ENCODE data around the gene MAML2.
A peak's percentile ranks its signal among the peaks of the same experiment; 100 is the strongest.

Gene MAML2

DNA sequence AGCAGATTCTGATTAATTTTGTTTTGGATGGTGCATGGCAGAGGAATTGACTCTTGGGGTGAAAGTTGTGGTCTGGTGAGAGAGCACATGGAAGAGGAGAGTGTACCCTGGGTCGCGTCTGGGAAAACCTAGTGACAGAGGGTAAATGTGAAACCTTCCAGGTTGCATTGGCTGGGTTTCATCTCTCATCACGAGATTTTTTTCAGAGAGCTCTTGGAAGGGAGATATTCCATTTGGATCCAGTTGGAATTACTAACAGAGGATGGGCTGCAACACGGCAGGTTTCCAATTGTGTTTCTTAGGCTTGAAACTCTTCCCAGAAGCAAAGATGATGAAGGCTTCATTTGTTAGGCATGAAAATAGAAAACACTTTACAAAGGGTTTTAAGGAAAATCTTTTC is 309.4 kb downstream of the MAML2 start:
- Histone ChIP-seq H3K4me3 (ENCODE audit: low read length) (no peak overlapping the region), H3K79me2 (ENCODE audit: low read length) (no peaks in the 10 kb centered on the region), H3F3A (ENCODE audit: insufficient read depth, low read length) (peaks cover 14% of the 10 kb centered on the region), H3K27me3 (replicated peaks; ENCODE audit: insufficient read depth, low read length) (no peaks in the 10 kb centered on the region), H3K4me2 (ENCODE audit: low read depth, low read length) (no peak overlapping the region), H2AFZ (ENCODE audit: low read length) (no peak overlapping the region), H3K9me3 (replicated peaks; ENCODE audit: insufficient read depth, low read length) (no peaks in the 10 kb centered on the region), H3K4me1 (ENCODE audit: low read length) (peaks cover 29% of the 10 kb centered on the region), H3K36me3 (replicated peaks; ENCODE audit: insufficient read depth, low read length) (no peaks in the 10 kb centered on the region), H4K20me1 (ENCODE audit: insufficient read depth, low read length) (no peaks in the 10 kb centered on the region), H3K9ac (ENCODE audit: low read length) (no peak overlapping the region), H3K9me2 (replicated peaks; ENCODE audit: insufficient read depth, low read length) (no peaks in the 10 kb centered on the region), H3K27ac (ENCODE audit: low read length) (no peak overlapping the region)
- DNase-seq: no peak
- TF ChIP-seq, protein P1, sequence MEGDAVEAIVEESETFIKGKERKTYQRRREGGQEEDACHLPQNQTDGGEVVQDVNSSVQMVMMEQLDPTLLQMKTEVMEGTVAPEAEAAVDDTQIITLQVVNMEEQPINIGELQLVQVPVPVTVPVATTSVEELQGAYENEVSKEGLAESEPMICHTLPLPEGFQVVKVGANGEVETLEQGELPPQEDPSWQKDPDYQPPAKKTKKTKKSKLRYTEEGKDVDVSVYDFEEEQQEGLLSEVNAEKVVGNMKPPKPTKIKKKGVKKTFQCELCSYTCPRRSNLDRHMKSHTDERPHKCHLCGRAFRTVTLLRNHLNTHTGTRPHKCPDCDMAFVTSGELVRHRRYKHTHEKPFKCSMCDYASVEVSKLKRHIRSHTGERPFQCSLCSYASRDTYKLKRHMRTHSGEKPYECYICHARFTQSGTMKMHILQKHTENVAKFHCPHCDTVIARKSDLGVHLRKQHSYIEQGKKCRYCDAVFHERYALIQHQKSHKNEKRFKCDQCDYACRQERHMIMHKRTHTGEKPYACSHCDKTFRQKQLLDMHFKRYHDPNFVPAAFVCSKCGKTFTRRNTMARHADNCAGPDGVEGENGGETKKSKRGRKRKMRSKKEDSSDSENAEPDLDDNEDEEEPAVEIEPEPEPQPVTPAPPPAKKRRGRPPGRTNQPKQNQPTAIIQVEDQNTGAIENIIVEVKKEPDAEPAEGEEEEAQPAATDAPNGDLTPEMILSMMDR (IDR thresholded peaks at IDR 0.05; ENCODE audit: low read length): no peak
- TF ChIP-seq EZH2phosphoT487 (IDR thresholded peaks at IDR 0.05; ENCODE audit: low read length): no peak

DNA sequence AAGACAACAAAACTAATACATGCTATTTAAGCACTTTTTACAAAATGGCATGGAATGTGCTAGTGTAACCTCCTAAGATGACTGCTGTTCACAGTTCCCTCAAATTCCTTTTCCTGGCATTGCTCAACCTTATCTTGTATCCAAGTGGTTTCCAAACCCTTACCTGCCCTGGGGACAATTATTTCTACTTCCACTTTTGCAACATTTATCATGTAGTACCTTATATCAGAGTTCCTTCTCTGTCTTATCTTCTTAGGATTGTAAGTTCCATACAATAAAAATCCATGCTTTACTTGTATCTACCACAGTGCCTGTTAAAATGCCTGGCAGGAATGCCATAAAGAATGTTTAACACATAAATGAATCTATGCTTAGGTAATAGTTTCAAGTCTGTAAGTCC is 309.9 kb downstream of the MAML2 start:
- TF ChIP-seq EZH2 (optimal IDR thresholded peaks at IDR 0.05; ENCODE audit: low read depth, low read length) (no peak), EZH2phosphoT487 (IDR thresholded peaks at IDR 0.05; ENCODE audit: low read length) (no peak)
- TF ChIP-seq, protein P1 (IDR thresholded peaks at IDR 0.05; ENCODE audit: low read length): no peak
- Histone ChIP-seq H3F3A (ENCODE audit: insufficient read depth, low read length) (peaks cover 14% of the 10 kb centered on the region), H3K27me3 (replicated peaks; ENCODE audit: insufficient read depth, low read length) (no peaks in the 10 kb centered on the region), H2AFZ (ENCODE audit: low read length) (no peak overlapping the region), H4K20me1 (ENCODE audit: insufficient read depth, low read length) (no peaks in the 10 kb centered on the region), H3K27ac (ENCODE audit: low read length) (no peak overlapping the region), H3K4me1 (ENCODE audit: low read length) (peaks cover 34% of the 10 kb centered on the region), H3K4me2 (ENCODE audit: low read depth, low read length) (peak overlapping the region; percentile 2; the same call in 1 of the 2 replicates), H3K9me3 (replicated peaks; ENCODE audit: insufficient read depth, low read length) (no peaks in the 10 kb centered on the region), H3K36me3 (replicated peaks; ENCODE audit: insufficient read depth, low read length) (no peaks in the 10 kb centered on the region), H3K79me2 (ENCODE audit: low read length) (0 out of 2 replicates have a peak, but pooled peaks cover 3% of the 10 kb centered on the region), H3K9me2 (replicated peaks; ENCODE audit: insufficient read depth, low read length) (no peaks in the 10 kb centered on the region), H3K9ac (ENCODE audit: low read length) (no peak overlapping the region), H3K4me3 (ENCODE audit: low read length) (no peak overlapping the region)
- DNase-seq: no peak

DNA sequence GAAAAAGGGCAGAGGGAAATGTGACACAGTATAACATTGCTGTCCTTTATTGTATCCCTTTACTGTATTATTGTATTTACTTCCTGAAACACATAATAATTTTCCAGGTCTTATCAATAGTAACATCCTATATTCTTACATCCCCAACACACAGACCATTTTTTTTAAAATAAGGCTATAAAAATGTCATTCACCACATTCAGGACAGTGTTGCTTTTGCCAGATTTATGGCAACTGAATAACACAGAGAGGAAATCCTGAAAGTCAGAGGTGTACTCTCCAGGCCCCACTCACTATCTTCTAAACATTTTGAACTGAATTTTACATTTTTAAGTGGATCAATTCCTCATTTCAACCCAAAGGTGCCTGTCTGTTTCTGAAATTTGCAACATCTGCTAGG is 314.2 kb downstream of the MAML2 start:
- H3K79me2 ChIP-seq (ENCODE audit: low read length): peaks cover 16% of the 10 kb centered on the region; the same call in 1 of the 2 replicates
- peak overlapping the region; percentile 31; the same call in 1 of the 2 replicates for H3K4me2 ChIP-seq (ENCODE audit: low read depth, low read length)
- H3K27me3 ChIP-seq (replicated peaks; ENCODE audit: insufficient read depth, low read length): no peaks in the 10 kb centered on the region
- no peaks in the 10 kb centered on the region for H3K36me3 ChIP-seq (replicated peaks; ENCODE audit: insufficient read depth, low read length)
- H3K9me2 ChIP-seq (replicated peaks; ENCODE audit: insufficient read depth, low read length): no peaks in the 10 kb centered on the region
- H3K9me3 ChIP-seq (replicated peaks; ENCODE audit: insufficient read depth, low read length): no peaks in the 10 kb centered on the region
- no peak overlapping the region; the same call in 1 of the 2 replicates for H3K27ac ChIP-seq (ENCODE audit: low read length)
- H2AFZ ChIP-seq (ENCODE audit: low read length): no peak overlapping the region
- no peak for DNase-seq
- no peak for TF ChIP-seq EZH2phosphoT487 (IDR thresholded peaks at IDR 0.05; ENCODE audit: low read length)
- TF ChIP-seq EZH2 (optimal IDR thresholded peaks at IDR 0.05; ENCODE audit: low read depth, low read length): no peak
- TF ChIP-seq, protein P1 (IDR thresholded peaks at IDR 0.05; ENCODE audit: low read length): no peak
- H3K4me1 ChIP-seq (ENCODE audit: low read length): peaks cover 35% of the 10 kb centered on the region
- H3F3A ChIP-seq (ENCODE audit: insufficient read depth, low read length): peaks cover 14% of the 10 kb centered on the region
- no peaks in the 10 kb centered on the region for H4K20me1 ChIP-seq (ENCODE audit: insufficient read depth, low read length)
- no peak overlapping the region for H3K9ac ChIP-seq (ENCODE audit: low read length)
- H3K4me3 ChIP-seq (ENCODE audit: low read length): no peak overlapping the region

Data from MM.1S (cell line).